ENCODE data around the gene HEXIM1. TPM values are rescaled to one million over a fixed set of nuclear protein-coding genes. Genes with fewer than 3 reads are reported as not detected.
"Not testable (repeated sequence)": the region's sequence is repeated elsewhere in the genome, so short reads cannot be mapped to it uniquely, and the experiment has no call there.

Gene HEXIM1
- total RNA-seq, 1 donor from 2014 or later = 47.3 TPM

DNA sequence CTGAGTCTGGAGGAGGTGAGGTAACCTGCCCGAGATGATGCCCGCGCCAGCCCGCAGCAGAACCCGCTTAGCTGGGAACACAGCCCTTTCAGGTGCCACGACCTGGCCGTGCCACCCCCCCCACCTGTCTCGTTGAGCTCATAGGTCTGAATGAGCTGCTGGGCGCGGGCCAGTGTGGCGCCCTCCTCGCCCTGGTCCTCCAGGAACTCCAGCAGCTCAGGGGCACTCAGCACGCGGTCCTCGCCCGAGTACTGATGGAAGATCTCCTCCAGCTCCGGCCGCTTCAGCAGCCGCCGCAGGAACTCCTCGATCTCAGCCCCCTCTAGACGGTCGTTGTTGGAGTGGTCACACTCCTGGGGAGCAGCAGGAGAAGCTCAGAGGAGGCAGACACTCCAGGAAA, 29.6 kb upstream of the HEXIM1 start:
- Mint-ChIP-seq H3K27me3 (peaks cover 12% of the 10 kb centered on the region), H3K4me1 (peaks cover 2% of the 10 kb centered on the region), H3K36me3 (ENCODE audit: low read depth) (no peaks in the 10 kb centered on the region), H3K9me3 (no peaks in the 10 kb centered on the region), H3K27ac (no peak overlapping the region), H3K4me3 (no peak overlapping the region)
- DNase-seq = no peak
- intact Hi-C loops (cut with micrococcal nuclease) = no loop called here

DNA sequence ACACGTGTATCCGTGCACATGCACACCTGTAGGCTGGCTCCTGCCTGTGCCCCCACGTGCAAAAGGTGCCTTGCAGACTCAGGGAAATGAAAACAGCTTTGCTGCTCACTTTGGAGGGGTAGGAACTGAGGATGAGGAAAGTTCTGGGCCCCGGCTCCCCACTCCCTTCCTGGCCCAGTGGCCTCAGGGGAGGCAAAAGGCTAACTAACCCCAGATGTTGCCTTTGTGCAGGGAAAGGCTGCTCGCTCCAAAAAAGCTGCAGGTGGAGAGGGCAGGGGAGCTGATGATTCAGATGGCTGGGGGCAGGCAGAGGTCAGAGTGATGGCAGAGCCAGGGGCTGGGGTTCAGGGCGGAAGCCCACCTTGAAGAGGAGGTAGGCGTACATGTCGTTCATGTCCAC, 28.3 kb upstream of the HEXIM1 start:
- intact Hi-C loops (cut with micrococcal nuclease) = no loop called here
- DNase-seq = no peak
- Mint-ChIP-seq H3K4me1 (peaks cover 2% of the 10 kb centered on the region), H3K27ac (no peak overlapping the region), H3K27me3 (peaks cover 12% of the 10 kb centered on the region), H3K36me3 (ENCODE audit: low read depth) (no peaks in the 10 kb centered on the region), H3K4me3 (no peak overlapping the region), H3K9me3 (no peaks in the 10 kb centered on the region)

DNA sequence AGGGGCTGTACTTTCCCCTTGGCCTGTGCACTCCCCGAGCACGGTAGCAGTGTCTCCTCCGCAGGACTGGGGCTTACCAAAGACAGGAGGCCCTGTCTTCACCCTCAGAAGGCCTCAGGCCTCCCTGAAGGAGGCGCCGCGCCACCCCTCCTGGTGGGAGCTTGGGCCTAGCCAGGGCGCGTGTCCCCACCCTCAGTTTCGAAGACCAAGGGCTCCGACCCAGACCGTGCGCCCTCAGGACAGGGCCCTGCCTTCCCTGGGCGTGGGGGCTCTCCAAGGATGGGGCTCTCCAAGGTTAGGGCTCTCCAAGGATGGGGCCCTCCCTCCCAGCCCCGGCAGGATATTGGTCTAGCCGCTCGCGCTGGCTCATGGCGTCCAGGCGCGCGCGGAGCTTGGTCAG, 27.7 kb upstream of the HEXIM1 start:
- no peaks in the 10 kb centered on the region for H3K36me3 Mint-ChIP-seq (ENCODE audit: low read depth)
- H3K27me3 Mint-ChIP-seq = peaks cover 12% of the 10 kb centered on the region
- no peak overlapping the region for H3K27ac Mint-ChIP-seq
- no peaks in the 10 kb centered on the region for H3K9me3 Mint-ChIP-seq
- no peak for DNase-seq
- H3K4me3 Mint-ChIP-seq = no peak overlapping the region
- intact Hi-C loops (cut with micrococcal nuclease) = no loop called here
- peaks cover 2% of the 10 kb centered on the region for H3K4me1 Mint-ChIP-seq

DNA sequence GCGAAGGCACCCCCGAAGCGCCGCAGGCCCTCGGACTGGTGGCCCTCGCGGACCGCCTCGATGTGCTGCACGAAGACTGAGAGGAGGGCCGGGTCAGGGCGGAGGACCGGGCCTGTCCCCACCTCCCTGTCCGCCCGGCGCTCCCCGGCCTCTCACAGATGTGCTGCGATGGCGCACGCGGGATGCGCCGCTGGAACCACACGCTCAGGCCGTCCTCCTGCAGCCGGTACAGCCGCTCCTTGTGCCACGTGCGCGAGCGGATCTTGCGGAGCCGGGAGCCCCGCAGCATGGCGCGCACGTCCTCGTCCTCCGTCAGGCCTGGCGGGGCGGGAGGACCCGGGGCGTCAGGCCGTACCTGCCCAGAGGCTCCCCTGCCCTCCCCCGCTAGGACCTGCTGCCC, 27.2 kb upstream of the HEXIM1 start:
- intact Hi-C loops (cut with micrococcal nuclease) = no loop called here
- DNase-seq = no peak
- H3K4me1 Mint-ChIP-seq = no peaks in the 10 kb centered on the region
- no peaks in the 10 kb centered on the region for H3K36me3 Mint-ChIP-seq (ENCODE audit: low read depth)
- H3K4me3 Mint-ChIP-seq = no peak overlapping the region
- H3K27ac Mint-ChIP-seq = no peak overlapping the region
- H3K27me3 Mint-ChIP-seq = peaks cover 10% of the 10 kb centered on the region
- H3K9me3 Mint-ChIP-seq = no peaks in the 10 kb centered on the region

DNA sequence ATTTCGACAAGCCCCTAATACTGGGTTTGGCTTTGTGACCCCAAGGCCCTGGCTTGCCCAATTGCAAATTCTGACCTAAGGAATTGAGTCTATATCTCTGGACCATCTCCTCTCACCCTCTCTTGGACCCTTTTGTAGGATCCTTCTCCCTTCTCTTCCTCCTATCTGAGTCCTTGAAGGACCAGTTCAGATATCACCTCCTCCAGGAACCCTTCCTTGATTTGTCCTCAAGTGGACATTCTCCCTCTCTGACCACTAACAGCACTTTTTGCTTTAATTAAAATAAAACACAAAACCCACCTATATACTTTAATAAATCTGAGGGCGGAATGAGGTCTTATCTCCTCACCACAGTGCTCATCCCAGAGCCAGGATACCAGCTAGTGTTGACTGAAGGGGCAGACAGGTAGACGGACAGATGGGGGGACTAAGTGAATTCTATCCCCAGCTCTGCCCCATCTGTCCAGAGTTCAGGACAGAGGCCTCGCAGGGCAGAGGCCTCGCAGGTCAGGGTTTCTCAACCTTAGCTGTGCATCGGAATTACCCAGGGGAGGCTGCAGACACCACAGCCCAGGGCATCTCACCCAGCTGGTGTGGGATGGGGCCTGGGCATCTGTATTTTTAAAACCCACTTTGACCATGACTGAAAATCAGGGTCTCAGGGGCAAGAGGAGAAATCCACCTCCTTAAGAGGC, 25.1 kb upstream of the HEXIM1 start:
- no peaks in the 10 kb centered on the region for H3K4me1 Mint-ChIP-seq
- H3K27ac Mint-ChIP-seq = no peak overlapping the region
- no peak overlapping the region for H3K4me3 Mint-ChIP-seq
- intact Hi-C loops (cut with micrococcal nuclease) = no loop called here
- H3K27me3 Mint-ChIP-seq = peaks cover 10% of the 10 kb centered on the region
- DNase-seq = no peak
- H3K36me3 Mint-ChIP-seq (ENCODE audit: low read depth) = no peaks in the 10 kb centered on the region
- no peaks in the 10 kb centered on the region for H3K9me3 Mint-ChIP-seq

DNA sequence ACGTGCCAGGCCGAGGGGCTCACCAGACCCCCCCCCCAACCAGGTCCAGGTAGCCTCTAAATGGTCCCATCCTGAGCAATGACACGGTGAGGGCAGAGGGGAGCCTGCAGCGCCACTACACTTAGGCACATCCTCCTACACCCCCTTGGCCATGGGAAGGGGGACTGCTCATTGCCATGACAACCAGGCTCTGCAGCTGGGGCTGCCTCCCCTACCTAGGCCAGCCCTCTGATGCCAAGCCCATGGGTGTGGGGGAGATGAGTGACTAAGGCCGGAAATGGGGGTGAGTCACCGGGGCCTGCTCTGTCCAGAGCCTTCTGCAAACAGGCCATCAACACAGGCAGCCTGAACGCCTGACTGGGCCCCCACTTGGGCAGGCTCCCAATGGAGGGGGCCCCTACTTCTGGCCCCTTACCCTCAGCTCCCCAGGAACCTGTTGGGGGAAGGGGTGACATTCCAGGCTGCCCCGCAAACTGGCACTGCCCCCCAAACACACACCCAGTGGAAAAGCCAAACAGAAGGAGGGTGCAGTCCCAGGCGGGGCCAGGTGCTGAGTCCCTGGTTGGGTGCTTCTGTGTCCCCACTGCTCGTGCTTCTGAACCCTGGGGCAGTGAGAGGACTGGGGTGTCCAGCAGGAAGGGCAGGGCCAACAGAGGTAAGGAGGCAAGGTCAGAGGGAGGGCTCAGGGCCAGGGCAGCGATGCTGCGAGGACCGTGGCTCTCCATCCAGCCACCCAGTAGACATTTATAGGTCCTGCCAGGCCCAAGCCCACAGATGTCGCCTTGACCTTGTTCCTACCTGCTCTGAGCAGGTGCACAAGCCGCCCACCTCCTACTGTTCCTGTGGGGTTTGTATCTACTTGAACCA, 24.1 kb upstream of the HEXIM1 start:
- DNase-seq = no peak
- Mint-ChIP-seq H3K36me3 (ENCODE audit: low read depth) (no peaks in the 10 kb centered on the region), H3K9me3 (no peaks in the 10 kb centered on the region), H3K27me3 (peaks cover 10% of the 10 kb centered on the region), H3K4me3 (no peak overlapping the region), H3K27ac (no peak overlapping the region), H3K4me1 (no peaks in the 10 kb centered on the region)
- intact Hi-C loops (cut with micrococcal nuclease) = no loop called here

DNA sequence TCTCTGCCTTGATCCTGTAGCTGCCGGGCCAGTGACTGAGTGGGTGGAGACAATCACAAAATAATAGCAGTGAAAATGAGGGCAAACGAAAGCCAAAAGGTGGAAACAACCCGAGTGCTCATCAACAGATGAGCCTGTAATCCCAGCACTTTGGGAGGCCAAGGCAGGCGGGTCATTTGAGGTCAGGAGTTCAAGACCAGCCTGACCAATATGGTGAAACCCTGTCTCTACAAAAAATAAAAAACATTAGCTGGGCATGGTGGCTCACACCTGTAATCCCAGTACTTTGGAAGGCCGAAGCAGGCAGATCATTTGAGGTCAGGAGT, 23.5 kb upstream of the HEXIM1 start:
- H3K4me1 Mint-ChIP-seq; H3K9me3 Mint-ChIP-seq; H3K27ac Mint-ChIP-seq; intact Hi-C loops (cut with micrococcal nuclease); H3K27me3 Mint-ChIP-seq; H3K36me3 Mint-ChIP-seq (ENCODE audit: low read depth); H3K4me3 Mint-ChIP-seq; DNase-seq: not testable (repeated sequence)

DNA sequence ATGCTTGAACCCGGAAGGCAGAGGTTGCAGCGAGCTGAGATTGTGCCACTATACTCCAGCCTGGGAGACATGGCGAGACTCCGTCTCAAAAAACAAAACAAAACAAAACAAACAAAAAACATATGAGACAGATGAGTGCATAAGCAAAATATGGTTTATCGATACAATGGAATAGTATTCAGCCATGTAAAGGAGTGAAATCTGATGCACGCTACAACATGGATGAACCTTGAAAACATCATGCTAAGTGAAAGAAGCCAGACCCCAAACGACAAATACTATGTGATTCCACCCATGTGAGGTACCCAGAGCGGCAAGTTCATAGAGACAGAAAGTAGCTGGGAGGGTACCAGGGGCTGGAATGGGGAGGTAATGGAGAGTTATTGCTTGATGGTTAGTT, 22.8 kb upstream of the HEXIM1 start:
- no peaks in the 10 kb centered on the region for H3K4me1 Mint-ChIP-seq
- H3K36me3 Mint-ChIP-seq (ENCODE audit: low read depth) = no peaks in the 10 kb centered on the region
- no peak overlapping the region for H3K4me3 Mint-ChIP-seq
- peaks cover 13% of the 10 kb centered on the region for H3K27me3 Mint-ChIP-seq
- no peak overlapping the region for H3K27ac Mint-ChIP-seq
- H3K9me3 Mint-ChIP-seq = no peaks in the 10 kb centered on the region
- no peak for DNase-seq
- intact Hi-C loops (cut with micrococcal nuclease) = no loop called here

DNA sequence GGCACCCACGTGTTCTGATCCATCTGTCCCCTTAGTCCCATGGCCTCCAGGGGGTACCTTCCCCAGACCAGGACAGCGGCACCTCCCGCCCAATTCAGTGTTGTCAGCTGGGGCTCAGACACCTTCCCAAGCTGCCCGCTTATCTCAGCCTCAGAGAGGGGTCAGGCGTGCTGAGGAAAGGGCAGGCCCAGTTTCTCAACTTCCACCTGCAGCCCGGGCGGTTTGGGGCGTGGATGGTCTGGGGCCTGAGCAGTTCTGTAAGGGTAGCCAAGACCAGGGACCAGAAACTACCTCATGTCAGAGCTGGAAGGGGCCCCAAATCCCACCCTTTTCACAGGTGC, 21.1 kb upstream of the HEXIM1 start:
- Mint-ChIP-seq H3K27ac (no peak overlapping the region), H3K4me1 (peaks cover 2% of the 10 kb centered on the region), H3K36me3 (ENCODE audit: low read depth) (no peaks in the 10 kb centered on the region), H3K9me3 (no peaks in the 10 kb centered on the region), H3K4me3 (no peak overlapping the region), H3K27me3 (peaks cover 15% of the 10 kb centered on the region)
- intact Hi-C loops (cut with micrococcal nuclease) = no loop called here
- DNase-seq = no peak

DNA sequence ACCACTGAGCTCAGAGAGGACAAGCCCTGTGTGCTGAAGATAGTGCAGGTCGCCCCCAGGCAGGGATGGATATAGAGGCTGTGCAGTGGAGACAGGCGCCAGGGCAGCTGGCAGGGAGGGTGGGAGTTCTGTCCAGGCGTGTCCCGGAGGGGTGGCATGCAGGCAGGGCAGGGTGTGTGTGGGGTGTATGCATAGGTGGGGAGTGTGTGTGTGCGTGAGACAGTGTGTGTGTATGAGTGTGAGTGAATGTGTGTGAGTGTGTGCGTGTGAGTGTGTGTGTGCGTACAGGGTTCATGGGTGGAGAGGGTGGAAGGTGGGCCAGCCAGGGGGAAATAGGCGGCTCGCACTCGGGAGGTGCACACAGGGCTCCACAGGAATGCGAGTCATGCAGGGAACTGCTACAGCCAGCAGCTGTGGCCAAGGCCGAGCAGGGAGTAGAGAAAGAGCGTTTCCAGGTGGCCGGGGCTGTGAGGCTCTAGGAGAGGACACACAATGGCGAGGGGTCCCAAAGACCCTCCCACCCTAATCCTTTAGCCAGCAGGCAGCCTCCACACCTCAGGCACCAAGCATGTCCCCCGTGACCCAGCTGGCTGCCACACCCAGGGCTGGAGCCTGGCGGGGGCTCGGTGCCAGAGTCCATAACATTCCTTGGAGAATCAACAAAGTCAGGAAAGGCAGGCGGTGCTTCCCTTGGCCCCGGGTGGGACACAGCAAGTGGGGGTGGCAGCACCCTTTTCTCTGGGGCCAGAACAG, 20.6 kb upstream of the HEXIM1 start:
- Mint-ChIP-seq H3K27ac (no peak overlapping the region), H3K4me3 (no peak overlapping the region), H3K27me3 (peaks cover 15% of the 10 kb centered on the region), H3K9me3 (no peaks in the 10 kb centered on the region), H3K4me1 (peaks cover 2% of the 10 kb centered on the region), H3K36me3 (ENCODE audit: low read depth) (no peaks in the 10 kb centered on the region)
- intact Hi-C loops (cut with micrococcal nuclease) = no loop called here
- DNase-seq = no peak

DNA sequence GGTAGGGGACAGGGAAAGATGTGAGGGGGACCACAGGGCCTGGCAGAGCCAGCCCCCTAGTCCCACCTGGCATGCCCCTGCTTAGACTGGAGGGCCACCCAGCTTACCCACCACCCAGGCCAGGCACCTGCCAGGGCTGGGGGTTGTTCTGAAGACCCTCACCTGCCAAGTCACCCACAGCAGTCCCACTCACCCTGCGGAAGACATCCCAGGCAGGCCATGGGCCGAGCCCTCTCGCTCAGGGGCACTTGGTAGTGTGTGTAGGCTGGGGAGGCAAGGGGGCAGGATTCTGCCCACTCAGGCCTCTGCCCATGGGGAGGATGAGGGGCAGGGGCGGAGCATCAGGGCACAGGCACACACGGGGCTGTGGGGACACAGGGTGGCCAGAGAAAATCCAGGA, 19.9 kb upstream of the HEXIM1 start:
- no peak overlapping the region for H3K27ac Mint-ChIP-seq
- H3K4me1 Mint-ChIP-seq = peaks cover 2% of the 10 kb centered on the region
- H3K36me3 Mint-ChIP-seq (ENCODE audit: low read depth) = no peaks in the 10 kb centered on the region
- no peak for DNase-seq
- no peak overlapping the region for H3K4me3 Mint-ChIP-seq
- H3K27me3 Mint-ChIP-seq = peaks cover 13% of the 10 kb centered on the region
- intact Hi-C loops (cut with micrococcal nuclease) = no loop called here
- H3K9me3 Mint-ChIP-seq = no peaks in the 10 kb centered on the region

DNA sequence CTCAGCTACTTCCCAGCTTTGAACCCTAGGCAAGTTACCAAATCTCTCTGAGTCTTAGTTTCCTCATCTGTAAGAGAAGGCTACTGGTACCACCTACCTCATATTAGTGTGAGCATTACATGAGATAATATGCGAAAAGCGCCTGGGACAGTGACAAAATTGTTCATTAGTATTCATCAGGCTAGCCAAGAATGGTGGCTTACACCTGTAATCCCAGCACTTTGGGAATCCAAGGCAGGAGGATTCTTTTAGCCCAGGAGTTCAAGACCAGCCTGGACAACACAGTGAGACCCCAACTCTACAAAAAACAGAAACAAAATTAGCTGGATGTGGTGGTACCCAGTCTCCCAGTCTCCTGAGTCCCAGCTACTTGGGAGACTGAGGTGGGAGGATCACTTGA, 19.3 kb upstream of the HEXIM1 start:
- H3K36me3 Mint-ChIP-seq (ENCODE audit: low read depth) = no peaks in the 10 kb centered on the region
- intact Hi-C loops (cut with micrococcal nuclease) = no loop called here
- H3K4me3 Mint-ChIP-seq = no peak overlapping the region
- H3K27me3 Mint-ChIP-seq = peaks cover 13% of the 10 kb centered on the region
- no peaks in the 10 kb centered on the region for H3K9me3 Mint-ChIP-seq
- DNase-seq = no peak
- no peak overlapping the region for H3K27ac Mint-ChIP-seq
- peaks cover 2% of the 10 kb centered on the region for H3K4me1 Mint-ChIP-seq

DNA sequence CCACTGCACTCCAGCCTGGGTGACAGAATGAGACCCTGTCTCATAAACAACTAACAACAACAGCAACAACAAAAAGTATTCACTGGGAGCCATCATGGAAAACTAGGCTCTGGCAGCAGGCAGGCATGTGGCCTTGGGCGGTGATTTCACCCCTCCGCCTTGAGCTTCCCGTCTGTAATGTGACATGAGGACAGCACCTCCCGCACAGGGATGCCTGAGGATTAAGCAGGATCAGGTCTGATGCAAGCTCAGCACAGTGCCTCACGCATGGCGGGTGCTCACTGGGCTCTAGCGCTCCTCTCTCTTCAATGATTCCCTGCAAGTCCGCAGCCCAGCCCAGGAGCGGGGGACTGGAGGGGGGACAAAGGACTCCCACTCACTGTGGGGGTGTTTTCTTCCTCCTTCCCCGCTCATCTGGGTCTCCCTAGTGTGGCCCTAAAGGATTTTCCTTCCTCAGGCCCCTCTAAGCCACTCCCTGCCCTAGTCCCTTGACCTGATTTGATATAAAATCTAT, 18.8 kb upstream of the HEXIM1 start:
- Mint-ChIP-seq H3K4me1 (peaks cover 2% of the 10 kb centered on the region), H3K9me3 (no peaks in the 10 kb centered on the region), H3K36me3 (ENCODE audit: low read depth) (no peaks in the 10 kb centered on the region), H3K4me3 (no peak overlapping the region), H3K27ac (no peak overlapping the region), H3K27me3 (peaks cover 13% of the 10 kb centered on the region)
- intact Hi-C loops (cut with micrococcal nuclease) = no loop called here
- no peak for DNase-seq
